Mucosa of rectum (tissue), 2 donors: ENCODE data around the gene DMAP1.
A peak's percentile ranks its signal among the peaks of the same experiment; 100 is the strongest.
"Not testable (repeated sequence)": the region's sequence is repeated elsewhere in the genome, so short reads cannot be mapped to it uniquely, and the experiment has no call there.

Experiments
- H3K27ac ChIP-seq, 2 donors: one replicate each; pipeline ENCODE4 v1.7.0; 2013; ENCODE audit warnings: inconsistent platforms in 2 of 2, low read depth in 2 of 2, low read length in 2 of 2
- H3K27me3 ChIP-seq, 2 donors: one replicate each; pipeline ENCODE4 v1.7.0; 2013; ENCODE audit warnings: low read length in 2 of 2; ENCODE audit not compliant: control insufficient read depth in 2 of 2, insufficient read depth in 2 of 2
- H3K36me3 ChIP-seq, 2 donors: one replicate each; pipeline ENCODE4 v1.7.0; 2013; ENCODE audit warnings: low read length in 2 of 2; ENCODE audit not compliant: control insufficient read depth in 2 of 2, insufficient read depth in 2 of 2
- H3K4me1 ChIP-seq, 2 donors: one replicate each; pipeline ENCODE4 v1.7.0; 2013; ENCODE audit warnings: low read length in 2 of 2, mild to moderate bottlenecking in 1 of 2; ENCODE audit not compliant: control insufficient read depth in 2 of 2, insufficient read depth in 2 of 2
- H3K4me3 ChIP-seq, 2 donors: one replicate each; pipeline ENCODE4 v1.7.0; 2013; ENCODE audit warnings: low read length in 2 of 2
- H3K9ac ChIP-seq, 2 donors: one replicate each; pipeline ENCODE4 v1.7.0; 2013; ENCODE audit warnings: low read length in 2 of 2, low read depth in 1 of 2, mild to moderate bottlenecking in 1 of 2
- H3K9me3 ChIP-seq, 2 donors: one replicate each; pipeline ENCODE4 v1.7.0; 2013; ENCODE audit warnings: low read length in 2 of 2; ENCODE audit not compliant: control insufficient read depth in 2 of 2
- donor health status: healthy.
- donor health status: Normal muscosa, but diverticular disease.

DMAP1 gene

GRCh38 chr1:44213222-44214112 lies at the start of gene DMAP1:
TSS of gene DMAP1 (plus strand) at chr1:44213471. CDS start at chr1:44213754, 283 bp downstream.
- peaks cover 19 to 25% of the 10 kb centered on the region in 2 donors for H3K36me3 ChIP-seq

GRCh38 chr1:44168520-44169098 lies 44.7 kb upstream of the DMAP1 start:
- Histone ChIP-seq H3K9me3 (no peaks in the 10 kb centered on the region), H3K36me3 (no peaks in the 10 kb centered on the region), H3K27me3 (peaks cover 0 to 2% of the 10 kb centered on the region in 2 donors)

More at GRCh38 chr1:44213222-44214112, at the start of gene DMAP1:
- Histone ChIP-seq H3K9ac (peak within 1 kb of the TSS; percentile 82 to 85), H3K9me3 (no peaks in the 10 kb centered on the region), H3K4me3 (peak within 1 kb of the TSS; percentile 93 to 96), H3K27me3 (no peaks in the 10 kb centered on the region), H3K27ac (peak within 1 kb of the TSS; percentile 57 to 69), H3K4me1 (peaks cover 9 to 24% of the 10 kb centered on the region in 2 donors)

GRCh38 chr1:44170281-44170823 lies 42.9 kb upstream of the DMAP1 start:
- no peaks in the 10 kb centered on the region for H3K4me1 ChIP-seq
- no peaks in the 10 kb centered on the region for H3K9me3 ChIP-seq
- H3K4me3 ChIP-seq = no peak overlapping the region

More at GRCh38 chr1:44168520-44169098, 44.7 kb upstream of the DMAP1 start:
- Histone ChIP-seq H3K27ac (no peak overlapping the region), H3K4me3 (no peak overlapping the region), H3K4me1 (no peaks in the 10 kb centered on the region), H3K9ac (no peak overlapping the region)

GRCh38 chr1:44174630-44175029 lies 38.6 kb upstream of the DMAP1 start:
- no peaks in the 10 kb centered on the region for H3K27me3 ChIP-seq
- H3K36me3 ChIP-seq = no peaks in the 10 kb centered on the region
- no peaks in the 10 kb centered on the region for H3K9me3 ChIP-seq
- H3K9ac ChIP-seq = no peak overlapping the region
- H3K4me3 ChIP-seq = no peak overlapping the region
- no peaks in the 10 kb centered on the region for H3K4me1 ChIP-seq
- H3K27ac ChIP-seq = no peak overlapping the region

More at GRCh38 chr1:44170281-44170823, 42.9 kb upstream of the DMAP1 start:
- Histone ChIP-seq H3K27me3 (peaks cover 0 to 2% of the 10 kb centered on the region in 2 donors), H3K27ac (no peak overlapping the region), H3K36me3 (no peaks in the 10 kb centered on the region), H3K9ac (no peak overlapping the region)

- Histone ChIP-seq H3K27ac (no peak overlapping the region), H3K27me3 (no peaks in the 10 kb centered on the region), H3K36me3 (no peaks in the 10 kb centered on the region), H3K9me3 (no peaks in the 10 kb centered on the region), H3K9ac (no peak overlapping the region), H3K4me3 (no peak overlapping the region), H3K4me1 (no peaks in the 10 kb centered on the region)
These were observed 12.9 kb upstream of the DMAP1 start for GRCh38 chr1:44200336-44200735.

- H3K36me3 ChIP-seq = not testable (repeated sequence)
These were observed 6.7 kb upstream of the DMAP1 start for GRCh38 chr1:44206545-44206944.

GRCh38 chr1:44208226-44208625 lies 5.0 kb upstream of the DMAP1 start:
- Histone ChIP-seq H3K9ac (no peak overlapping the region), H3K36me3 (no peaks in the 10 kb centered on the region), H3K4me3 (no peak overlapping the region), H3K9me3 (no peaks in the 10 kb centered on the region), H3K27me3 (peaks cover 0 to 4% of the 10 kb centered on the region in 2 donors), H3K27ac (no peak overlapping the region), H3K4me1 (peaks cover 0 to 6% of the 10 kb centered on the region in 2 donors)

More at GRCh38 chr1:44206545-44206944, 6.7 kb upstream of the DMAP1 start:
- H3K9me3 ChIP-seq, H3K27me3 ChIP-seq, H3K4me1 ChIP-seq, H3K4me3 ChIP-seq, H3K27ac ChIP-seq, H3K9ac ChIP-seq: not testable (repeated sequence)

- no peak overlapping the region for H3K27ac ChIP-seq
- no peak overlapping the region for H3K4me3 ChIP-seq
- H3K9me3 ChIP-seq = no peaks in the 10 kb centered on the region
These were observed 2.7 kb upstream of the DMAP1 start for GRCh38 chr1:44210595-44210994.

GRCh38 chr1:44212355-44213221 lies 683 bp upstream of the DMAP1 start:
- H3K4me3 ChIP-seq = peak overlapping the region; percentile 93 to 96
- H3K4me1 ChIP-seq = peaks cover 2 to 16% of the 10 kb centered on the region in 2 donors

More at GRCh38 chr1:44210595-44210994, 2.7 kb upstream of the DMAP1 start:
- Histone ChIP-seq H3K27me3 (peaks cover 0 to 4% of the 10 kb centered on the region in 2 donors), H3K9ac (no peak overlapping the region), H3K36me3 (peaks cover 9 to 10% of the 10 kb centered on the region in 2 donors), H3K4me1 (peaks cover 2 to 14% of the 10 kb centered on the region in 2 donors)

More at GRCh38 chr1:44212355-44213221, 683 bp upstream of the DMAP1 start:
- Histone ChIP-seq H3K9ac (peak overlapping the region; percentile 82 to 85), H3K9me3 (no peaks in the 10 kb centered on the region), H3K27me3 (no peaks in the 10 kb centered on the region), H3K36me3 (peaks cover 14 to 19% of the 10 kb centered on the region in 2 donors), H3K27ac (peak overlapping the region in 1 of 2 donors; percentile 69)
